ENCODE results near the gene ACOT12.

ACOT12 gene

DNA sequence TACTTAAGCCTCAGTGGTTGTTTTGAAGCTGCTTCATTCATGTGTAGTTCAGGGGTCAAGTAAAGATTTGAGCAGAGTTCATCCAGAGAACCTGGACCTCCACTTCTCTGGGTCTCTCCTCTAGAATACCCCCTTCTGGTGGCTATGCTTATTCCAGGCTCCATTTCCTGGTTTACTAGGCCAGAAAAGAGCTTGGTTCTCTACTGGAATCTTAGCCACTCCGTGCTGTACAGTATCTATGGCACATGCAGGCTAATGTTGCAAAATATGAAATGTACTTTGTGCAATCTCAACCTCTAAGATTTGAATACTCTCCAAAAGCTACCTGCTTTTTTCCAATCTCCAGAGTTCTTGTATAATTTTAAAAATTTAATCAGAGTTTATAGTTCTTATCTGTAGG lies 110.0 kb downstream of the ACOT12 start:
- no peak for DNase-seq

Data from CD4-positive, alpha-beta T cell treated with Interleukin-10 for 1 hour (primary cell).